Subcutaneous abdominal adipose tissue (tissue), 5 donors: ENCODE measurements around the gene ARHGEF19.
A peak's percentile ranks its signal among the peaks of the same experiment; 100 is the strongest.

Experiments
- H3K27ac ChIP-seq: one replicate; pipeline ENCODE4 v1.7.0; 2013; ENCODE audit warnings: low read depth, mild to moderate bottlenecking, inconsistent platforms, low read length, moderate library complexity
- H3K27me3 ChIP-seq, 5 donors: one replicate each; pipeline ENCODE4 v1.7.0; 2013; ENCODE audit warnings: low read length in 5 of 5, inconsistent platforms in 1 of 5; ENCODE audit not compliant: control insufficient read depth in 5 of 5, insufficient read depth in 4 of 5
- H3K36me3 ChIP-seq, 5 donors: one replicate each; pipeline ENCODE4 v1.7.0; 2013; ENCODE audit warnings: low read length in 5 of 5; ENCODE audit not compliant: control insufficient read depth in 5 of 5, insufficient read depth in 5 of 5
- H3K4me1 ChIP-seq, 5 donors: one replicate each; pipeline ENCODE4 v1.7.0; 2013; ENCODE audit warnings: low read length in 5 of 5, mild to moderate bottlenecking in 3 of 5, moderate library complexity in 1 of 5; ENCODE audit not compliant: control insufficient read depth in 5 of 5, insufficient read depth in 5 of 5
- H3K4me3 ChIP-seq, 5 donors: one replicate each; pipeline ENCODE4 v1.7.0; 2013; ENCODE audit warnings: low read length in 5 of 5, low read depth in 1 of 5
- H3K9ac ChIP-seq, 5 donors: one replicate each; pipeline ENCODE4 v1.7.0; 2013; ENCODE audit warnings: low read length in 5 of 5, mild to moderate bottlenecking in 4 of 5, moderate library complexity in 3 of 5
- H3K9me3 ChIP-seq, 5 donors: one replicate each; pipeline ENCODE4 v1.7.0; 2013; ENCODE audit warnings: low read length in 5 of 5; ENCODE audit not compliant: control insufficient read depth in 5 of 5
- donor health status: healthy.
- donor health status: healthy.
- donor health status: healthy.
- donor health status: healthy.
- donor health status: healthy.

The ARHGEF19 gene

DNA sequence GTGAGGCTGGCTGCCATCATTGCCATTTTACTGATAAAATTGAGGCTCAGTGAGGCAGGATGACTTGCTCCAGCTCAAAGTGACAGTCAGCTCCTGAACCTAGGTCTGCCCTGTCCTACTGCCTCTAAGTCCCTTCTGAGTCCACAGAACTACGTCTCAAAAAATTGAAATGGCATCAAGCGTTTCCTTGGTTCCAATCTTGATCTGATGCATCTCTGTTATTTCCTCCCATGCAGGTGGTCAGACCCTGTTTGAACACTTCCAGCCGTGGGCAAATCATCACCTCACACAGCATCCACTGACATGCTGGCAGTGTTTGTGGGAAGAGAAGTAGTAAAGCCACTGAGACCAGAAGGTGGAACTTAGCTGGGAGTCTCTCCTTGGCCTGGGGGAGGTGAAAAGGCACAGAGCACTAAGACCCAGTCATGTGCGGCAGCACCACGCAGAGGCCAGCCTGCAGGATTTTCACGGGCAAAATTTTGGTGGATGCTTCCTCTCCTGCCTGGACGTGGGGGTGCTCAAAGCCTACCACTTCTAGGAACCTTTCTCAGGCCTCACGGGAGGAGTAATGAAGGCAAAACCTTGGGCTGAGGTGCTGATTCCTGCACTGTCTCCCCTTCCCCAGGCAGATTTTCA lies 32.3 kb upstream of the ARHGEF19 start:
- H3K36me3 ChIP-seq = peaks cover 0 to 10% (median 6%) of the 10 kb centered on the region in 5 donors
- no peak overlapping the region for H3K9ac ChIP-seq
- H3K4me1 ChIP-seq = peaks cover 7 to 28% (median 27%) of the 10 kb centered on the region in 5 donors
- no peak overlapping the region for H3K27ac ChIP-seq
- no peak overlapping the region for H3K4me3 ChIP-seq
- H3K27me3 ChIP-seq = no peaks in the 10 kb centered on the region
- no peaks in the 10 kb centered on the region for H3K9me3 ChIP-seq

- H3K4me3 ChIP-seq = no peak overlapping the region
- peaks cover 7 to 22% (median 21%) of the 10 kb centered on the region in 5 donors for H3K4me1 ChIP-seq
- H3K9me3 ChIP-seq = no peaks in the 10 kb centered on the region
- H3K36me3 ChIP-seq = peaks cover 0 to 9% (median 6%) of the 10 kb centered on the region in 5 donors
- H3K9ac ChIP-seq = peak overlapping the region in 1 of 5 donors; percentile 34
- no peak overlapping the region for H3K27ac ChIP-seq
- H3K27me3 ChIP-seq = no peaks in the 10 kb centered on the region
Measured at GRCh38 chr1:16243936-16244649, 31.6 kb upstream of the ARHGEF19 start.

- no peak overlapping the region for H3K9ac ChIP-seq
- no peak overlapping the region for H3K4me3 ChIP-seq
- H3K4me1 ChIP-seq = peaks cover 5 to 13% (median 12%) of the 10 kb centered on the region in 5 donors
- no peak overlapping the region for H3K27ac ChIP-seq
- H3K27me3 ChIP-seq = no peaks in the 10 kb centered on the region
- H3K9me3 ChIP-seq = no peaks in the 10 kb centered on the region
- peaks cover 0 to 9% (median 6%) of the 10 kb centered on the region in 5 donors for H3K36me3 ChIP-seq
Measured at GRCh38 chr1:16243215-16243610, 30.8 kb upstream of the ARHGEF19 start.

- Histone ChIP-seq H3K9ac (no peak overlapping the region), H3K27ac (no peak overlapping the region), H3K36me3 (peaks cover 0 to 9% (median 6%) of the 10 kb centered on the region in 5 donors), H3K4me1 (peaks cover 2 to 10% (median 6%) of the 10 kb centered on the region in 5 donors), H3K9me3 (no peaks in the 10 kb centered on the region), H3K4me3 (no peak overlapping the region), H3K27me3 (no peaks in the 10 kb centered on the region)
Measured at GRCh38 chr1:16242556-16243214, 30.2 kb upstream of the ARHGEF19 start.

DNA sequence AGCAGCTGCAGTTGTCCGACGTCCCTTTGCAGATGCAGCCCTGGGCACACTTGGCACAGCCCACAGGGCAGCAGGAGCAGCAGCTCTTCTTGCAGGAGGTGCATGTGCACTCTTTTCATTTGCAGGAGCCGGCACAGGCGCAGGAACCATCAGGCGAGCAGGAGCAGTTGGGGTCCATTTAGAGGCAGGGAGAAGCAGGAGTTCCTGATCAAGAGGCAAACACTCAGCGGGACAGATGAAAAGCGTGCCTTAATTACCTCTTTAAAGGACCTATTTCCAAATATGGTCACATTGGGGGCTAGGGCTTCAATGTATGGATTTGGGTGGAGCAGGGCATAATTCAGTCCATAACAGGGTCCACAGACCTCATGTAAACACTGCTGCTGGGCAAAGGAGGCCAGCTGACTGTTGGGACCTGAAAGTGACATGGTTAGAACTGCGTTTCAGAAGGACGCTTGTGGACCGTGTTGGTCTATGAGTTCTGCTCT lies 28.8 kb upstream of the ARHGEF19 start:
- H3K36me3 ChIP-seq = peaks cover 0 to 4% (median 0%) of the 10 kb centered on the region in 5 donors
- H3K4me1 ChIP-seq = peaks cover 2 to 20% (median 16%) of the 10 kb centered on the region in 5 donors
- no peak overlapping the region for H3K27ac ChIP-seq
- no peak overlapping the region for H3K9ac ChIP-seq
- no peaks in the 10 kb centered on the region for H3K9me3 ChIP-seq
- no peak overlapping the region for H3K4me3 ChIP-seq
- H3K27me3 ChIP-seq = no peaks in the 10 kb centered on the region

DNA sequence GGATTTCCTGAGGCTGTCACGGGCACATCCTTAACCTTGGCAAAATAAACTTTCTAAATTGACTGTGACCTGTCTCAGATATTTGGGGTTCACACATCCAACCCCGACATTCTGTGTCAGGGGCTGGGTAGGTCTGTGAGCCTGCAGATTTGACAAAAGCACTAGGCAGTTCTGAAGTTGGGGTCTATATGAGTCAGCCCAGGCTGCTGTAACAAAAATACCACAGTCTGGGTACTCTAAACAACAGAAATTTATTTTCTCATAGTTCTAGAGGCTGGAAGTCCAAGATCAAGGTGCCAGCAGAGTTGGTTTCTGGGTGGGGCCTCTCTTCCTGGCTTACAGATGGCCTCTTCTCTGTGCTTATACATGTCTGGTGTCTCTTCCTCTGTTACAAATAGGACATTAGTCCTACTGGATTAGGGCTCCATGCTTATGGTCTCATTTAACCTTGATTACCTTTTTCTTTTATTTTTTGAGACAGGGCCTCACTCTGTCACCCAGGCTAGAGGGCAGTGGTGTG lies 27.6 kb upstream of the ARHGEF19 start:
- H3K4me3 ChIP-seq = no peak overlapping the region
- no peaks in the 10 kb centered on the region for H3K36me3 ChIP-seq
- no peaks in the 10 kb centered on the region for H3K9me3 ChIP-seq
- H3K27ac ChIP-seq = no peak overlapping the region
- H3K9ac ChIP-seq = no peak overlapping the region
- peaks cover 2 to 23% (median 19%) of the 10 kb centered on the region in 5 donors for H3K4me1 ChIP-seq
- H3K27me3 ChIP-seq = no peaks in the 10 kb centered on the region

- no peaks in the 10 kb centered on the region for H3K27me3 ChIP-seq
- H3K27ac ChIP-seq = peak overlapping the region; percentile 41
- no peaks in the 10 kb centered on the region for H3K9me3 ChIP-seq
- peaks cover 0 to 18% (median 16%) of the 10 kb centered on the region in 5 donors for H3K4me1 ChIP-seq
- peak overlapping the region; percentile 31 to 77 (median 71) for H3K4me3 ChIP-seq
- H3K9ac ChIP-seq = peak overlapping the region; percentile 52 to 80 (median 70)
- peaks cover 0 to 7% (median 0%) of the 10 kb centered on the region in 5 donors for H3K36me3 ChIP-seq
Measured at GRCh38 chr1:16237343-16237830, 24.9 kb upstream of the ARHGEF19 start.

- Histone ChIP-seq H3K4me1 (peaks cover 0 to 18% (median 16%) of the 10 kb centered on the region in 5 donors), H3K27me3 (no peaks in the 10 kb centered on the region), H3K9me3 (no peaks in the 10 kb centered on the region), H3K36me3 (peaks cover 0 to 13% (median 0%) of the 10 kb centered on the region in 5 donors), H3K9ac (peak within 1 kb of the TSS; percentile 52 to 82 (median 78)), H3K4me3 (peak within 1 kb of the TSS; percentile 70 to 80 (median 74)), H3K27ac (peak within 1 kb of the TSS; percentile 41)
Measured at GRCh38 chr1:16236511-16237342, 24.3 kb upstream of the ARHGEF19 start, which contains the start of gene CPLANE2. TSS of gene CPLANE2 (minus strand) at chr1:16237183. CDS start at chr1:16236742, 441 bp downstream.

DNA sequence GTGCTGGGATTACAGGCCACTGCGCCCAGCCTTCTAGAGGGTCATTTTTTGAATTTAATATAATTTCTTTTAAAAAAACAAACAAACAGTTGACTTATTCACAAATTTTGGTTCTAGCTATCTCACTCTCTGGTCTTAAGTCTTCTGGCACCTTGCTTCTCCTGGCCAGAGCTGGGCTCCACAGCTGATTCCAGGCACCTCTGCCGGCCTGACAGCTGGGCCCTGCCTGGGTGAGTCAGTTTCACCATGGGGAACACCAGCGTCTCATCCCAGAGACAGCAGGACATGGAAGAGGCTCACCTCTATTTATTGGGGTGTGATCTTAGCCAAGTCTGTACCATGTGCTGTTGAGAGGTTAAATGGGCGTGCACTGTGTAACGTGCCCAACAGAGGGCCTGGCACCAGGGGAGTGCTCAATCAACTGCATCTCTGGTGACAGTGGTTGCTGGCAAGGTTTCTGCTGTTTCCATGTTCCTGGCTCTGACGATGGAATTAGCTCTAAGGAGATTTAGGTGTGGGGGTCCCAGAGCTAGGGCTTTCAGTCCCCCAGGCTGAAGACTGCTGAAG lies 23.6 kb upstream of the ARHGEF19 start:
- Histone ChIP-seq H3K36me3 (peaks cover 0 to 14% (median 3%) of the 10 kb centered on the region in 5 donors), H3K9ac (peak overlapping the region in 3 of 5 donors; percentile 53 to 80 (median 78)), H3K9me3 (no peaks in the 10 kb centered on the region), H3K4me1 (peaks cover 0 to 18% (median 16%) of the 10 kb centered on the region in 5 donors), H3K27me3 (no peaks in the 10 kb centered on the region), H3K4me3 (peak overlapping the region; percentile 70 to 80 (median 74)), H3K27ac (no peak overlapping the region)
